AG04449 (cell line): ENCODE measurements around the gene DMKN.
A peak's percentile ranks its signal among the peaks of the same experiment; 100 is the strongest.

Experiments used
- CTCF ChIA-PET: fragments of 350-600 bp; formaldehyde crosslinking; extraction: SDS; loops from one replicate; lab custom pipeline; 2021; ENCODE audit warnings: antibody characterized with exemption; lab: Yijun Ruan, JAX
- POLR2A ChIA-PET: fragments of 400-600, 350-600 bp; formaldehyde crosslinking; extraction: SDS; loops from one replicate; lab custom pipeline; 2020; ENCODE audit warnings: antibody characterized with exemption, inconsistent platforms; lab: Yijun Ruan, JAX
- DNase-seq: peaks from one replicate; pipeline ENCODE4 v3.0.0-alpha.2; 2010; ENCODE audit warnings: low read depth, low spot score
- H3K4me3 ChIP-seq: 2 replicates; pipeline ENCODE4 v1.5.1; 2011; ENCODE audit warnings: low read depth, mild to moderate bottlenecking, control low read depth, low read length
- CTCF ChIP-seq: IDR thresholded peaks from one replicate; pipeline ENCODE4 v1.5.1; 2011; ENCODE audit warnings: mild to moderate bottlenecking, moderate library complexity, low read length, control low read depth, inconsistent platforms; ENCODE audit not compliant: insufficient read depth; ENCODE audit errors: missing control alignments

The DMKN gene

GRCh38 chr19:35514282-35514809 is 897 bp upstream of the DMKN start:
- ChIA-PET POLR2A (no interaction called here), CTCF (interaction anchor here (1.0 to 4.8 kb wide), 5 partner anchors 9 to 94 kb away, joined by 3 to 27 read pairs (median 4); no protein-coding TSS in a partner anchor)
- H3K4me3 ChIP-seq, result no peak overlapping the region
- TF ChIP-seq CTCF, result no peak
- no peak for DNase-seq

GRCh38 chr19:35512831-35513627 is 420 bp downstream of the DMKN start:
- no peak for DNase-seq
- H3K4me3 ChIP-seq, result no peak overlapping the region
- no peak for TF ChIP-seq CTCF
- ChIA-PET CTCF (interaction anchor here (1.2 kb wide), 1 partner anchor 10 kb away, joined by 3 read pairs; no protein-coding TSS in a partner anchor), POLR2A (interaction anchor here (0.6 kb wide), 1 partner anchor 446 kb away, joined by 3 read pairs; no protein-coding TSS in a partner anchor)

GRCh38 chr19:35511337-35511736 is 2.1 kb downstream of the DMKN start:
- POLR2A ChIA-PET, result no interaction called here
- CTCF ChIA-PET, result interaction anchor here (1.1 to 7.3 kb wide), 14 partner anchors 9 to 331 kb away, joined by 3 to 106 read pairs (median 8); partner anchors contain the start of gene FFAR1
- no peak for TF ChIP-seq CTCF
- no peak for DNase-seq
- no peak overlapping the region for H3K4me3 ChIP-seq

- no peak for TF ChIP-seq CTCF
- H3K4me3 ChIP-seq, result no peak overlapping the region; the same call in 1 of the 2 replicates
- POLR2A ChIA-PET, result no interaction called here
- no peak for DNase-seq
- CTCF ChIA-PET, result interaction anchor here (0.6 to 7.3 kb wide), 24 partner anchors 9 to 330 kb away, joined by 3 to 106 read pairs (median 5); partner anchors contain the start of genes COX6B1 and FFAR1
Measured at GRCh38 chr19:35510626-35510964, 2.9 kb downstream of the DMKN start.

- DNase-seq, result no peak
- H3K4me3 ChIP-seq, result peak overlapping the region; percentile 46
- ChIA-PET CTCF (interaction anchor here (0.6 to 7.3 kb wide), 25 partner anchors 9 to 465 kb away, joined by 3 to 106 read pairs (median 4); partner anchors contain the start of genes COX6B1 and FFAR1), POLR2A (no interaction called here)
- TF ChIP-seq CTCF, result peak; percentile 93
Measured at GRCh38 chr19:35509861-35510625, 3.4 kb downstream of the DMKN start.
